GM19455 (cell line): ENCODE results near the gene RPS3.
"Not testable (repeated sequence)": the region's sequence is repeated elsewhere in the genome, so short reads cannot be mapped to it uniquely, and the experiment has no call there.

ENCODE experiments used
- ATAC-seq: cut with Tn5 transposase; IDR thresholded peaks from one replicate; pipeline ENCODE4 v1.9.1; 2021; ENCODE audit not compliant: unreplicated experiment

RPS3 gene

DNA sequence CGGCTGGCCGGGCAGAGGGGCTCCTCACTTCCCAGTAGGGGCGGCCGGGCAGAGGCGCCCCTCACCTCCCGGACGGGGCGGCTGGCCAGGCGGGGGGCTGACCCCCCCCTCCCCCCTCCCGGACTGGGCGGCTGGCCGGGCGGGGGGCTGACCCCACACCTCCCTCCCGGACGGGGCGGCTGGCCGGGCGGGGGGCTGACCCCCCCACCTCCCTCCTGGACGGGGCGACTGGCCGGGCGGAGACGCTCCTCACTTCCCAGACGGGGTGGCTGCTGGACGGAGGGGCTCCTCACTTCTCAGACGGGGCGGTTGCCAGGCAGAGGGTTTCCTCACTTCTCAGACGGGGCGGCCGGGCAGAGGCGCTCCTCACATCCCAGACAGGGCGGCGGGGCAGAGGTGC lies 10.7 kb downstream of the RPS3 start:
- ATAC-seq, result not testable (repeated sequence)

DNA sequence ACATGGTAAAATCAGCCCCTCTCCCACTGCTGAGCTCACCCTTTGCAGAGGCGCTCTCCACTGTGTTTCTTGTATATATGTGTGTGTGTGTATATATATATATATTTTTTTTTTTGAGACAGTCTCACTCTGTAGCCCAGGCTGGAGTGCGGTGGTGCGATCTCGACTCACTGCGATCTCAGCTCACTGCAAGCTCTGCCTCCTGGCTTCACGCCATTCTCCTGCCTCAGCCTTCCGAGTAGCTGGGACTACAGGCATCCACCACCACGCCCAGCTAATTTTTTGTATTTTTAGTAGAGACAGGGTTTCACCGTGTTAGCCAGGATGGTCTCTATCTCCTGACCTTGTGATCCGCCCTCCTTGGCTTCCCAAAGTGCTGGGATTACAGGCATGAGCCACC lies 13.8 kb downstream of the RPS3 start:
- not testable (repeated sequence) for ATAC-seq

- ATAC-seq, result no peak
Measured at GRCh38 chr11:75413864-75414263, 14.5 kb downstream of the RPS3 start.

DNA sequence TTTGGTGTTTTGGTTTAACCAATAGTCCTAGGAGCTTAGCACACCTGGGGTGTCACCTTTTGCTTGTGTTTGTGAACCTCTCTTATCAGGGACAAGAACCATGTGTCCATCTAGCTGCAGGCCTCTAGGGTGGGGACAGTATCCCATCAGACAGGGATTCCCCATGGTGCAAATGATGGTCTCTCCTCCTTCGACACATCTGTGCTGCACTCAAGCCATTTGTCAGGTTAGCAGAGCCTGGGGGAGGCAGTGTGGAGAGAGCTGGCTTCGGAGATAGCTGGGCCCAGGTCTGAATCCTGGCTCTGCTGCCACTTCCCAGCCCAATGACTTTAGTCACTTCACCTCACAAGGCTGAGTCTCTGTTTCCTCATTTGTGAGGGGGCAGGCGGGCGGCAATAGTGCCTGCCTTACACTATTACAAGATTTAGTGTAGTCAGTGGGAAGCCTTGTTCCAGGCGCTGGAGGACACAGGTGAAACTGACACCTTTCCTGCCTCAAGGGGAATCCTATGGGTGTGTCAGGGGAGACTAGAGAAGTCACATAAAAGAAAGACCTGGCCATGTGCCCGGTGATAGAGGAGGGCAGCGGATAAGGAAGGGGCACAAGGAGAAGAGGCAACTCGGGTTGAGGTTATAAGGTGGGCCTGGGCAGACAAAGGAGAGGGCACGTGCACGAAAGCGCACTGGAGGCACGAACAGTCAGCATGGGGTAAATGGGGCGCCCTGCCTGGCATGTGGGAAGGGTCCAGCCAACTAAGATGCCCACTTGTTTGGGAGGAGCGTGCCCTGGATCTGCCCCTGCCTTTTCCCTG lies 21.1 kb downstream of the RPS3 start:
- ATAC-seq, result no peak

DNA sequence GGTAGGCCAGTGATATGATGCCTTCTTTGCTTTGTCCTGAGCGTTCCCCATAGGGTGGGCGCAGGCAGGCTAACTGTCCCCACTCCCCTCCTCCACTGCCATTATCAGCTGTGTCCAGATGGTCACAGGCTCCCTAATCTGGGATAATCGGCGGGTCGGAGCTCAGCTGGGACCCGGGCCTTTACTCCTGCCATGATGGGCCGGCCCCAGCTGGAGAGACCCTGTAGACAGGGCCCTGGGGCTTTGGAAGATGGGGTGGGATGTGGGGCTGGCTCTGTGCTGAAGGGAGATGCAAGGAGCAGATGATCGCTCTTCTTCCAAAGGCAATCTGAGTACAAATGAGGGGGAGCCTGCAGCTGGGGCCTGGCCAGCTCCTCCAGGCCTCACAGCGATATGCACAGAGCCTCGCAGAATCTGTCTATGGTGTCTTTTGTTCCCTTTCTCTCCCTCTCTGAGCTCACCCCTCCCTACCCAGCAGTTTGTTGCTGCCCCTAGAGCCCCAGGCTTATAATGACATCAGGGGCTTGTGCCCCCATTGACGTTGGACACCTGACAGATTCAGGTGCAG lies 21.8 kb downstream of the RPS3 start:
- no peak for ATAC-seq

DNA sequence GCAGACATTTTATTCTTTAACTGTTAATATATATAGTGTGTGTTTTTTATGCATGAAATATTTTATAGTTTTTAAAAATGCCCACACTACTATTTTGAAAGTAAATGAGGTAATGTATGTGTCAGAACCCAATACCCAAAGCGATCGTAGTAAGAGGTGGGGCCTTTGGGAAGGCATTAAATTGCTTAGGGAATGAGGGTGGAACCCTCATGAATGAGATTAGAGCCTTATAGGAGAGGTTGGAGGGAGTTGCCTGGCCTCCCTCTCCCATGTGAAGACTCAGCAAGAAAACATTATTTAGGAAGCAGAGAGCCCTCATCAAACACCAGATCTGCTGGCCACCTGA lies 22.6 kb downstream of the RPS3 start:
- ATAC-seq, result no peak

GRCh38 chr11:75422248-75423231 lies 23.2 kb downstream of the RPS3 start:
- no peak for ATAC-seq

GRCh38 chr11:75423721-75424120 lies 24.4 kb downstream of the RPS3 start:
- ATAC-seq, result no peak

- no peak for ATAC-seq
Measured at GRCh38 chr11:75424396-75424795, 25.1 kb downstream of the RPS3 start.

DNA sequence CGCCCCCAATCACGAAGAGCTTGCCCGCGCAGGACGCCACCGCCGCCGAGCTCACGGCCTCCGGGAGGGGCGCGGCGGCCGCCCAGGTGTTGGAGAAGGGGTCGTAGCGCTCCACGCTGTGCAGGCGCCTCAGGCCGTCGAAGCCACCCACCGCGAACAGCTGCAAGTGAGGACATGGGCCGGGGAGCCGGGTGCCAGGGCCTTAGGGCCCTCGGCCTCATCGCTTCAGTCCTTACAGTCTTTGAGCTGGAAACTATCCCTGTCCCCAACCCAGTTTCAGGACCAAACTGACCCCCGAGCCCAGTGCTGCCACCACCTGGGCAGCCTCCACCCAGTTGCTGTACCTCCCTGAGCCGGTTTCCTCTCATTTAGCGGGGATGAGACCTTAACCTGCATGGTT lies 26.1 kb downstream of the RPS3 start:
- ATAC-seq, result no peak

DNA sequence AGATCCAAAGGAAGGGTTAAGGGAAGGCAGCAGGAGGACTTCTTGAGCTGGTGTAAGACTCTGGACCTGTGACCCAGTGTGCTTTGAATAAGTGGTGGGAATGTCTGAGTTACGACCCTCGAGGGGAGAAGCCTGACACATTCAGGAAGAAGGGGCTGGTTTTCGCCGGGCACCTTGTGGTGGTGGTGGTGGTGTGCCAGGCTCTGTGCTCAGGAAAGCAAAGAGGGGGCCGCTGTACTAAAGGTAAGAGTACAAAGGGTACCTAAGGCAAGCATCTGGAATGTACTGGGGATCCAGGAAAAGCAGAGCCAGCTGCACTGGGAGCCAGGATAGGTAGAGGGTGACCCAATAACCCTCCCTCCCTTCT lies 27.4 kb downstream of the RPS3 start:
- ATAC-seq, result no peak

DNA sequence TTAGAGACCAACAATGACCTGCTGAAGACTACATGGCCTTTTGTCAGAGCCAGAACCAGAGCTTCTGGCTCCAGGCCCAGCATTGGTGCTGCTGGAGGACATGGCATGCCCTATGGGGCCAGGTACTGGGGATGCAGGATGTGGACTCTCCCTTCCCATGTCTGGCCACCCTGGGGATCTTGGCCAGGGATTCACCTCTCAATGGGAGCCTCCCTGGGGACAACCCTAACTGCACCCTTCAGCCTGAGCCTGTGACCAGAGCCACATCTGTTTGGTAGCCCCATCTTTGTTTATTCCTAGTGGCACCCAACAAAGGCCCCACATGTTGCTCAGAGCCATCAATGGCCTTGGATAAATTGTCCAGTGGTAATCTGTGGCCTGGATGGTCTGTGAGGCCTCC lies 27.9 kb downstream of the RPS3 start:
- ATAC-seq, result no peak

GRCh38 chr11:75428281-75428724 lies 29.0 kb downstream of the RPS3 start:
- no peak for ATAC-seq

GRCh38 chr11:75428989-75429640 lies 29.8 kb downstream of the RPS3 start:
- no peak for ATAC-seq

DNA sequence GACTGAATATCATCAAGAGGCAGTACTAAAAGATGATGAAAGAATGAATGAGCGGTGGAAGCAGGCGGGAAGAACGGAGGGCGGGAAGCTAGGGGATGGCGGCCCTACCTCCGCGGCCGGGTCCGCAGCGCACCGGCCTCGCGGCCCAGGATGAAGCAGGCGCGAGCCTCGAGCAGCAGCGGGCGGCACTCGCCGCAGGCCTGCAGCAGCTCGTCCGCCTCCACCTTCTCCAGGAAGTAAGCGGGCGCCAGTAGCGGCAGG lies 30.3 kb downstream of the RPS3 start:
- ATAC-seq, result no peak

GRCh38 chr11:75429902-75430713 lies 30.8 kb downstream of the RPS3 start:
- peak; percentile 51 for ATAC-seq

GRCh38 chr11:75430714-75431532 lies 31.6 kb downstream of the RPS3 start:
- no peak for ATAC-seq

GRCh38 chr11:75431533-75432525 lies 32.5 kb downstream of the RPS3 start:
- ATAC-seq, result no peak

- no peak for ATAC-seq
Measured at GRCh38 chr11:75432911-75433321, 33.6 kb downstream of the RPS3 start, which contains the start of gene KLHL35. KLHL35 (minus strand) TSS chr11:75433203; CDS start chr11:75430629, 2,574 bp downstream.
